GM18499 (cell line): Measurements from ENCODE around the gene GPR160.

ENCODE experiments used
- ATAC-seq: cut with Tn5 transposase; IDR thresholded peaks from one replicate; pipeline ENCODE4 v1.9.1; 2021; ENCODE audit warnings: moderate number of reproducible peaks; ENCODE audit not compliant: insufficient read depth, unreplicated experiment

Gene GPR160

DNA sequence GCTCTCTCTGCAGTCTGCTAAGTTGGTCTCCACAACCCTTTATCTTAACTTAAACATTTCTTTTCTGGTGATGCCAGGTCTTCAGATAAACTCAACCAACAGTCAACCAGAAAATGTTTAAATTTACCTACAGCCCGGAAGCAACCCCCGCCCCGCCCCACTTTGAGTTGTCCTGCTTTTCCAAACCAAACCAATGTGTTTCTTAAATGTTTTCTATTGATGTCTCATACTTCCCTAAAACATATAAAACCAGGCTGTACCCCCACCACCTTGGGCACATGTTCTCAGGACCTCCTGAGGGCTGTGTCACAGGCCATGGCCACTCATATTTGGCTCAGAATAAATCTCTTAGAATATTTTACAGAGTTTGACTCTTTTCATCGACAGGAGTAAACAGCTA lies 13.2 kb upstream of the GPR160 start:
- no peak for ATAC-seq

DNA sequence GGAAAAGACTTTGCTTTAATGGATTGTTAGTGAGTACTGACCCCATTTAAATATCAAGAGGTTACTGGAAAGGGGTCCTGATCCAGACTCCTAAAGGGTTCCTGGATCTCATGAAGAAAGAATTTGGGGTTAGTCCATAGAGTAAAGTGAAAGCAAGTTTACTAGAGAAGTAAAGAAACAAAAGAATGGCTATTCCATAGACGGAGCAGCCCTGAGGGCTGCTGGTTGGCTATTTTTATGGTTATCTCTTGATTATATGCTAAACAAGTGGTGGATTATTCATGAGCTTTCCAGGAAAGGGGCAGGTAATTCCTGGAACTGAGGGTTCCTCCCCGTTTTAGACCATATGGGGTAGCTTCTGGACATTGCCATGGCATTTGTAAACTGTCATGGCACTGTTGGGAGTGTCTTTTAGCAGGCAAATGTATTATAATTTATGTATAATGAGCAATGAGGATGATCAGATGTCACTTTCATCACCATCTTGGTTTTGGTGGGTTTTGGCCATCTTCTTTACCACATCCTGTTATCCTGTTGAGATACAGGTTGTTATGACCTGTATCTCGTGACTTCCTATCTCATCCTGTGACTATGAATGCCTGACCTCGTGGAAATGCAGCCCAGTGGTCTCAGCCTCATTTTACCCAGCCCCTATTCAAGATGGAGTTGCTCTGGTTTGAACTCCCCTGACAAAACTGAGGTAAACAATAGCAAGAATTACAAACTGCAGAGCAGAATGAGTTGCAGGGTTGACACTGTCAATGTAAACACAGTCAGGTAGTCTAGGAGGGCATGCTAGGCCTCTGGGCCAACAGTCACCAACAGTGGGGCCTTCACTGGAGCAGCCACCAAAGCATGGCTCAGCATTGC lies 10.3 kb upstream of the GPR160 start:
- no peak for ATAC-seq

DNA sequence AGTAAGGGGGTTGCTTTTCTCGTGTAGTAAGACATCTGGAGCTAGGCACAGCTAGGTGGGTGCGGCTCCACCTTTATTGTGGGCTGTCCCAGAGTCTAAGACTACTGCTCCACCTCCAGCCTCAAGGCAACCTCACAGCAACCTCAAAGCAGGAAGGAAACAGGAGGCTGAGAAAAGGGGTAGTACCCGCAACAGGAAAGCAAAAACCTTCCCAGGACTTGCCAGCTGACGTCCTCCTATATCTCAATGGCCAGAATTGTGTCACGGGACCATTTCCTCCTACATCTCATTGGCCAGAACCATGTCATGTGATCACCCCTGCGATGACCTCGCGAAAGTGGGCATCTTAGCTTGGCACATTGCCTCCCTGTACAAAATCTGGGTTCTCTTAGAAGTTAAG lies 4.3 kb upstream of the GPR160 start:
- no peak for ATAC-seq

DNA sequence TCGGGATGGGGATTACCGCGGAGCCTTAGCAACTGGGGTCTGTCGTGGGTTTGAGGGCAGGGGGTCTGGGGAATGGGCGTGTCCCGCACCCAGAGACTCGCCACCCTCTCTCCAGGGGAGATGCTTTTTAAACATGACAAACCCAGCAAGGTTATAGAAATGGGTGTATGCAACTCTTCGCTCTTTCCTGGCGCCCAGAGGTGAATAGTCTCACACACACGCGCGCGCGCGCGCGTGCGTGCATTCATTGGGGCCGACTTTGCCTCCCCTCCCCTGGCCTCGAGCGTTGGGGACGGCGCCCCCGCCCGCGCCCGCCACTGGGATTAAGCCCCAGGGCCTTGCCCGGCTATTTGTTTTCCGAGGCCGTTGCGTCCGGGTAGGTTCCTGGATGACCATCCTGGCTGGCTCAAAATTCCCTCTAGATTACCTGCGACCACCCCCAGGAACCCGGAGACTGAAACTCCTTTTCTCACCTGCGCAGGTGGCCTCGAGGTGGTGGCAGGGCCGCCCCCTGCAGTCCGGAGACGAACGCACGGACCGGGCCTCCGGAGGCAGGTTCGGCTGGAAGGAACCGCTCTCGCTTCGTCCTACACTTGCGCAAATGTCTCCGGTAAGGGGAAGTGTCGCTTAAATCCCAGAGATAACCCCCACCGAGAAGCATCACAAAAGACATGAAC lies 777 bp downstream of the GPR160 start:
- ATAC-seq = no peak

DNA sequence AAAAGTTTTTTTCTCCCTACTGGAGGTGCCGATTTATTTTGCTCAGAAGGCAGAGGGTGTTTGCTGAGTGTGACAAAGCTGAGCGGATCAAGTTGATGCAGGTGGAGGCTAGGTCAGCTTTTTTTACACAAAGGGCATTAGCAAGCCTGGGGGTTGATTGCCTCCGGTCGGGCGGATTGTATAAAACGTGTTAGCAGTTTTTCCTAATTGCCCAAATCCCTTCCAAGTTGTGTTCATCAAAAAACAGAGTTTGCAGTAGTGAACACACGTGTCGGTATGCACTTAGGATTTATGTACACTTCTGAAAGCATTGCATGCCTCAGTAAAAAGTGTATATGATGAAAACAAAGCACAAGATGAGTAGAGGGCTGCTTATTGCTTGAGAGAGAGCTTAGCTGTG lies 2.6 kb downstream of the GPR160 start:
- ATAC-seq = no peak

DNA sequence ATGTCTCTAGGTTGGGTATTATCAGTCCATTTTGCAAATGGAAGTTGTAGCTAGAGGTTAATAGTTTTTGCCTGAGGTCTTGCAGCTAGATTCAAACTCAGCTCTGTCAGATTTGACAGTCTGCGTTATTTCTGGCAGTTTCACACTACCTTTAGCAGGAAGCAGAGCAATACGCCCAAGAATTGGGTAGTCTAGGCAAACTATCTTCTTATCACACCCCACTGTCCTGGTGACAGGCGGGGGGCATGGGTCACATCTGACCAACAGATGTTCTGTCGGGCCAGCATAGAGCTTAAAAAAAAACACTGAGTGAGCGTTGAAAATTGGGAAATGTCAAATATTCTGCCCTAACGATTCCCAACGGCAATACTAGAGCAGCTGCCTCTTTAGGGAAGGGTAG lies 5.7 kb downstream of the GPR160 start:
- ATAC-seq = no peak

DNA sequence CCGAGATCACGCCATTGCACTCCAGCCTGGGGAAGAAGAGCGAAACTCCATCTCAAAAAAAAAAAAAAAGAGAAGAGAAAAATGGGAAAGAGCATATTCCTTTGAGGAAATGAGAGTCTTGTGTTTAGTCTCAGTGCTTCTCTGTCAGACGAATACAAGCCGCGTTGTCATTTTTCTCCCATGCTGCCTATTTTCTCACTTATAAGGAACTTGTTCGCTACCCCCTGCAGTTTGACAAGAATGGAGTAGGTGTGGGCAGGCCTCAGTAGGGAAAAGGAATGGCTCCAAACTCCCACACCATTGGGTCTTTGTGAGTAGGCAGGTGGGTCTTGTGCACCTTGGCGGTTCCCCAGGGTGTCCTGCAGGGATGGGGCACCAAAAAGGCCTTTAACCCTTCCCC lies 6.5 kb downstream of the GPR160 start:
- ATAC-seq = no peak

DNA sequence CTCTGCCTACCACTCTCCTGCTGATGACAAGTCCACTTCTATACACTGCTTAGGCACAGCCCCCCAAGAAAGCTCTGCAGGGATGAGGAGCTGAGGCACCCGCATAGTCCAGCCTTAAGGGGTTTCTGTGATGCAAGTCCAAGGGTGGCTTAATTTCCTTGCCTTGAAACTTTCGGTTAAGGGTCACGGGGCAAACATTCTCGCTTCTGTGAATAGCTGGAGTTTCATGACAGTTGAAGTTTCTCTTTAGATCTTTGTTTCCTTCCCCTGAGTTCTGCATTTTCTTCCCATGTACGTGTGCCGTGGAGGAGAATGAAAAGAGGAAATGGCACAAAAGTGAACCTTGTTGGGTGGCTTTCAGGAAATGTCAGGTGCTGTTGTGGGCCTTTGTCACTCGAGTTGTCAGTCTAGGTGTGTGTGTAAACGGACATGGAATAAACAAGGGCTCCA lies 7.0 kb downstream of the GPR160 start:
- peak; percentile 74 for ATAC-seq

DNA sequence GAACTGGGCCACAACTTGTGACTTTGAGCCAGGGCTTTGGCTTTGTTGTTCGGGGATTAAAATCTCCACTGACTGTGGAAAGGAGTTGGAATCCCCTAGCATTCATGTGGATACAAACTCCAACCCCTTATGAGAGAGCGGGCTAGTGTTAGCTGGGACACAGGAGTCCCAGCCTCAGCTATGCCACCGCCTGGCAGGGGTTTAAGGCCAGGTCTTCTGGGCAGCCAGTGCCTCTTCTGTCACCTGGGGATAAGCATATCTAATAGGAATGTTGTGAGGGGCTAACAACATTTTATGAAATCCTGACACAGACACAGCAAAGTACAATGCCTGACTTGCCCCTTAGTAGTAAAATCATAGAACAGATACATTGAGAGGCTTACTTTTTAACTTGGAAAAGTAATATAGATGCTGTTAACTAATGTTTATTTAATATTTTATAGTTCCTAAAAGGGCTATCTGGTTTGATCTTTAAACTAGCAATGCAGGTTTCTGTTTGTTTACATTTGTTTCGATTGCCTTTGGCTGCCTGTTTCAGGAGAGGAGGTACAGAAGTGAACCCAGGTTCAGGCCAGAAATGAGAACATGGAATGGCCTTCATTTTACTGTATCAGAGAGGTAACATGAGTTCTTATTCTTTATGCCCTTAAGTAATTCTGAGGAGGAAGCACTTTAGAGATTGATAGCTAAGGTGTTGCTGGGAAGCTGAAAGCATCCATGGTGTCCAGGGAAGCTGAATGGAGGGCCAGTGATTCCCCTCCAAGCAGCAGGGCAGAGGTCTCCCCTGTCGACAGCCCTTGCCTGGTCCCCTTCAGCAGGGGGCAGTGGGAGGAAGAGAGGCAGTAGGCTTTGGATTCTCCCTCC lies 8.7 kb downstream of the GPR160 start:
- ATAC-seq = no peak

DNA sequence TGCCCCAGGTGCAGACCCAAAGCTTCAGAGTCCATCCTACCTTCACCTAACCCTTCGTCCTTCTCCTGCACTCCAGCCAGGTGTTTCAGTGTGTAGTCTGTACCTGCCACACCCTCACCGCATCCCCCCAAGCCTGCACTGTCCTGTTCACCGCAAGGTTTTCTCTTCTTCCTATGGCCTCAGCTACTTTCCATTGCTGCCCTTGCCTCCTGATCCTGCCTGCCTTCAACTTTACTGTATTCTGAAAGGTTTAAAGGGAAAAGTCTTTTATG lies 9.3 kb downstream of the GPR160 start:
- no peak for ATAC-seq

DNA sequence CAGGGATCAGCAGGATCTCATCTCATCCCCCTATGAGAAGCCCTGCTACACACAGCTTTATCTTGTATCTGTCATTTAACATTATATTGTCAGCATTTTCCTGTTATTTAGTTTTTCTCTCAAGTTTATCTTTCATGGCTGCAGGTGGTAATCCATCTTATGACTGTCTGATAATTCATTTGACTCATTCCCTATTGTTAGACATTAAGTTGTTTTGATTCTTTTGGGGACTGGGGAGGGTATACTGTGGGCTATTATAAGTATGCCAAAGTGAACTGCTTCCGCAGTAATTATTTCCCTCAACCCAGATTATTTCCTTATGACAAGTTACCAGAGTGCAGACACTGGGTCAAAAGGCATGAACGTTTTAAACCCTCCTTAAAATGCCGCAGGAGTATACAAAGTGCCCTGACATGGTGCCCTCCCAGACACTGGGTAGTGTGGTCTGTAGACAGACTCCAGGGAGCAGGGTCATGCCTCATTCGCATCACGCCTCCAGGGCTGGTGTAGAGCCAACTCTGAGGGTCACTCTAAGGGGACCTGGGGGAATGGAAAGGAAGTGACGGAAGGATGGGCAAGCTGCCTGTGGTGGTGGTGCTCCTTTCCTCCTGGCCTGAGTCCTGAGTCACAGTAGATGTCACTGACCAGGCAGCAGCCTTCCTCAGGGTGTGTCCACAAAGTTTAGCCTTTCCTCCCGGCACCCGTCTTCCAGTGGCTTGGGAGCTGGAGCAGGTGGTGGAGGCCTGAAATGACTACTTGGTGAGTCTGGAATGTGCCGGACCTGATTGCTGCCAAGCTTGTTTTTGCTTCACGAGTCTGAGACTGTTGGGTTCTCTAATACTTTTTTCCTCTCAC lies 11.6 kb downstream of the GPR160 start:
- ATAC-seq = no peak

DNA sequence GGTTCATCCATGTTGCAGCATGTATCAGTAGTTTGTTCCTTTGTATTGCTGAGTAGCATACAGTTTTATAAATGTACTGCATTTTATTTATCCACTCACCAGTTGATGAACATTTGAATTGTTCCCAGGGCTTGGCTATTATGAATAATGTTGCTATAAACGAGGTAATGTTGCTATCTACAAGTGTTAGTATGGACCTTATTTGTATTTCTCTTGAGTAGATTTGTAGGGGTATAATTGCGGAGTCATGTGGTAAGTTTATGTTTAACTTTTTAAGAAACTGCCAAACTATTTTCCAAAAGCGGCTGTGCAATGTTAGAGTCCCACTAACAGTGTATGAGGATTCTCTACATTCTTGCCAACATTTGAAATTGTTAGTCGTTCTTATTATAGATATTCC lies 13.0 kb downstream of the GPR160 start:
- ATAC-seq = no peak

DNA sequence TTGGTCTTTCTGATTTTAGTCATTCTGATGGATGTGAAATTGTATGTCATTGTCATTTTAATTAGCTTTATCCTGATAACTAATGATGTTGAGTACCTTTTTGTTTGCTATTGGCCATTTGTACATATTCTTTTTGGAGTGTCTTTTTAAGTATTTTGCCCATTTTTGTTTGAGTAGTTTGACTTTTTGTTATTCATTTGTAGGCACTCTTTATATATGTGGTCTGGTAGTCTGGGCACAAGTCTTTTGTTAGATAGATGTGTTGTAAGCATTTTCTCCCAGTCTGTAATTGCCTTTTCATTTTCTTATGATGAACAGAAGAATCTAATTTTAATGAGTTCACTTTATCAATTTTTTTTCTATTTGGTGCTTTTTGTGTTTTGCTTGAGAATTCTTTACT lies 14.6 kb downstream of the GPR160 start:
- ATAC-seq = no peak

DNA sequence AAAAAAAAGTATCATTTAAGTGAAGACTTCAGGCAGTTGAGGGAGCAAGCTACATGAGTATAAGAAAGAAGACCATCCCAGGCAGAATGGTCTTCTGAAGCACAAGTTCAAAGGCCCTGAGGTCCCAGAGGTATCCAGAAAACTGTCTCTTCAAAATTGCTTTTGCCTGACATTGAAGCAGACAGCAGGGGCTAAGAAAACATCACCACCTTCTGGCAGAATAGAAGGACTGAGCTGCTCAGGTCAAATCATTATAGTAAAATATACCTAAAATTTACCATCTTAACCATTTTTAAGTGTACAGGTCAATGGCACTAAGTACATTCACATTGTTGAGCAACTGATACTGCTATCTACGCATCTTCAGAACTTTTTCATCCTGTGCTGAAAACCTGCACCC lies 16.4 kb downstream of the GPR160 start:
- no peak for ATAC-seq

DNA sequence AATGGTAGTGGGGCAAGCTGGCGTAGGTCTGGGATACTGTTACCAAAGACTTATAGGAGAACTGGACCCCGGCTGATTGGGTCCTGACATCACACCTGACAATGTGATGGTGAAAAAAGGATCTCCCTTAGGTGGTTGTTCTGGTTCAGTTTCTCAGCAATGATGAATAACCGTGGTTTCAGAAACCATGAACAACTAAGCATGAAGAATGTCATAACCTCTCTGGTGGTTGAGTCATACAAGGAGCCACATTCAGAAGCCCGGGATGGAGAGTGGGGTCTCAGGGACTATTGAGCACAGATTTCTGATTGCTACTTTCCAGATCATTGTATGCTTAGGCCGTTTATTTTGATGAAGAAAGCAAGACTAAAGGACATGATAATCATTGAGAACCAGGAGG lies 17.4 kb downstream of the GPR160 start:
- ATAC-seq = peak; percentile 48

DNA sequence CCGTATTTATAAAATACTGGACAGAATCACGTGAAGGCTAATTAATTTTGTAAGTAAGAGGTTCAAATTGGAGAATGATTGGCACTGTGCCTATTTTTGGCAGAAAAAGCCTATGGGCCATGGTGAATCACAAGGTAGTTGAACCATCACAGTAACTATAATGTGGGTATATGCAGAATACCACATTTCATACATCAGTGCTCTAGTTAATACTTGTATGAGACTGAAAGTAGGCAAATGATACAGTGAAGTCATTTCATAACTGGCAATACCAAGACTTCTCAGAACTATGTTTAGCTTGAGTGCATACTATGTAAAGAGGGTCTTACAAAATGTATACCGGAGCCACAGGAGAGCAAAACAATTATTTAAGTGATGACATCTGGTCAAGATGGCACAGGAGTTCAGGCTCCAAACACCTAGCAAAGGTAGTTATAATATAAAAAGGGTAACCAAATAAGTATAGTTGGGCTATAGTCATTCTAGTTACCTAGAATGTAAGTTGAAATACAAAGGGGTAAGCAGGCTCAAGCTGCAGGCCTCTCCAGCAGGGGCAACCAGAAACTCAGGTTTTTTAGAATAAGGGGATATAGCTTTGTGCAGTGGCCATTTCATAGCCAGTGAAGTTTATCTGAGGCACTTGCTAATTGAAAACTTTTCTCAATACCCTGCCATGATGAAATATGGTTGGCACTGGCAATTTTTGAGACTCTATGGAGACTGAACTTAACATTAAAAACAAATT lies 19.1 kb downstream of the GPR160 start:
- peak; percentile 93 for ATAC-seq

DNA sequence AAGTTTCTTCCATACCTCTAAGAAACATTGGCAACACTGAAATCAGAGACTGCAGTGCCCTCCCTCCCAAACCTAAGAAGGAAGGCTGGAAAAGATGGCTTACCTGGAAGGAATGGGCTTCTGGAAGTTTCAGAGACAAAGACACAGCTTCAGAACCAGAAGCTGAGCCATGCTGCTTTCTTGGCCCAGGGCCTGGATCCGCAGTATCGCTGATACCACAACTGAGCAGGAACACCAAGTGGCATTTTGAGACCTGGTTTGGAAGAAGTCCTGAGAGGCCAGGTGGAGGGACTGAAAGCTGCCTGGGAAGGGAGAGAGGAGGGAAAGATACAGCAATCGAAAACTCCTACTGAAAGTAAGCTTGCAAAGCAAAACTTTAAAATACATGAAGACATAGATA lies 19.8 kb downstream of the GPR160 start:
- no peak for ATAC-seq

DNA sequence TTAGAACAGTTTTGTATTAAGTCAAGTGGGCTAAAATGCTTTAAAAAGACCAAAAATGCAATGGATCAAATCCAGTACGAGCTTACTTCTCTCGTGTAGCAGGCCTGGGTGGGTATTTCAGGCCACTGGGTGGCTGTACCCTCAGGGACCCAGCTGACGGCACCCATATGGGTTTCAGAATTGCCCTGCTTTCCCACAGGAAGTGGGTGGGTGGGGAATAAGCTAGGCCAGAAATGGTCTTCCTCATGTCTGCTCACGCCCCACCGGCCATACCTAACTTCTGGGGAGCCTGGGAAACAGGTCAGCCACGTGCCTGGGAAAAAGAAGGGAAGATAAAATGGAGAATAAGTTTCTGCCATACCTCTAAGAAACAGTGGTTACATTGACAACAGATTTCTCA lies 20.3 kb downstream of the GPR160 start:
- ATAC-seq = no peak

DNA sequence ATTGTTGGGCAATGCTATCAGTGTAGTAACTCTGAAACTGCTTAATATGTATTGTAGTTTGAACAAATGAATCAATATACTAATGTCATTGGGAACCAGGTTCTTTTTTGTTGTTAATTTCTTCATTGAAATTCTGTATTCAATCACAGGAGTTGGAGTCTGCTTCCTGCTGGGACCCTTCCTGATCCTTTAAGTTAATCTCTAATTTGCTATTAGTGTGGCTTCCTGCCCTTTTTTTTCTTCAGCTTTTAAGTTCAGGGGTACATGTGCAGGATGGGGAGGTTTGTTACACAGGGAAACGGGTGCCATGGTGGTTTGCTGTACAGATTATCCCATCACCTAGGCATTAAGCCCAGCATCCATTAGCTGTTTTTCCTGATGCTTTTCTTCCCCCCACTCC lies 21.7 kb downstream of the GPR160 start:
- no peak for ATAC-seq

DNA sequence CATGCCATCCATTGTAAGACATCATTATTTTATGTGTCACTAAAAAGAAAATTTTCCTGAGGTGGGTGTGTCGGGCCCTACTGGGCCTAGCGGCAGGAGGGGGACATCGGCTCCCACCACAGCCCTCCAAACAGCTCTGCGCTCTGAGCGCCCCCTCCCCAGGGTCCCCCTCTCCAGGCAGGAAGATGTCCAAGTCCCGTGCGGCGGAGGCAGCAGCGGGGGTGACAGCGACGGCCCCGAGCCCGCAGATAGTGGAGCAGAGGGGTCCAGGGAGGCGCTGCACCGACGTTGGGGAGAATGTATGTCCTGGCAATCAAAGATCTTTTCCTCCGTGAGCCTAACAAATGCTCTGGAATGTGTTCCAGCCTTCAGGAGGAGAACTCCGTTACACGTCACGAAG lies 24.3 kb downstream of the GPR160 start:
- no peak for ATAC-seq
